Neutrophil (primary cell): Measurements from ENCODE around the gene STK11.

Source experiments
- H3K27ac ChIP-seq: fragments of 200-600 bp; sonication (generic); 2 replicates; pipeline ENCODE4 v1.5.1; 2016; ENCODE audit warnings: mild to moderate bottlenecking, moderate library complexity
- H3K27me3 ChIP-seq: fragments of 200-600 bp; sonication (generic); 2 replicates; pipeline ENCODE4 v1.6.0; 2016; ENCODE audit warnings: mild to moderate bottlenecking
- H3K36me3 ChIP-seq: fragments of 200-600 bp; sonication (generic); 2 replicates; pipeline ENCODE4 v1.5.1; 2017
- H3K4me1 ChIP-seq, 2 experiments: fragments of 200-600 bp in 1 of 2; sonication (generic) in 1 of 2; 1 replicate in 1 of 2; 2 replicates in 1 of 2; pipeline versions ENCODE4 v1.5.1 to v1.6.1; 2013 to 2016; ENCODE audit warnings: low read depth in 1 of 2, low read length in 1 of 2, mild to moderate bottlenecking in 1 of 2, moderate library complexity in 1 of 2; ENCODE audit not compliant: control insufficient read depth in 1 of 2, insufficient read depth in 1 of 2
- H3K4me3 ChIP-seq, 2 experiments: fragments of 200-600 bp in 1 of 2; sonication (generic) in 1 of 2; 1 replicate in 1 of 2; 2 replicates in 1 of 2; pipeline ENCODE4 v1.5.1; 2013 to 2016; ENCODE audit warnings: low read depth in 1 of 2, low read length in 1 of 2, mild to moderate bottlenecking in 1 of 2, moderate library complexity in 1 of 2
- H3K9me3 ChIP-seq: fragments of 200-600 bp; sonication (generic); 2 replicates; pipeline ENCODE4 v1.5.1; 2016
- TF ChIP-seq, protein P1 (sequence below): fragments of 200-600 bp; sonication (generic); IDR thresholded peaks from 2 replicates; pipeline ENCODE4 v1.5.1; 2016; ENCODE audit warnings: antibody characterized with exemption

The STK11 gene

DNA sequence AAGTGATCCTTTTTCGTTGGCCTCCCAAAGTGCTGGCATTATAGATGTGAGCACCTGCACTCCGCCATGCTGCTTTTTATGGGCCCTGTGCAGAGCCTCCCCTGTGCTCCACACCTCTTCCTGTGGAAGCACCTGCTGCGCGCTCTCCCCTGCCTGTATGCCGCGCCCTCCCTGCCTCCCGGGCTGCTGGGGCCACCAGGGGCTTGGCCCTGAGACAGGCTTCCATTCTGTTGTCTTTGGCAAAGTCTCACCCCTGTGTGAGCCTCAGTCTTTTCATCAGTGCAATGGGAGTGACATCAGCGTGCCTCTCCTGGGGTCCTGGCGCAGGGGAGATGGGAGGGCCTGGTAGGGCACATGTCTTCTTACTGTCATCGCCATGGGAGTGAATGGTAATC lies 71.0 kb downstream of the STK11 start:
- H3K9me3 ChIP-seq, result no peaks in the 10 kb centered on the region
- TF ChIP-seq, protein P1, sequence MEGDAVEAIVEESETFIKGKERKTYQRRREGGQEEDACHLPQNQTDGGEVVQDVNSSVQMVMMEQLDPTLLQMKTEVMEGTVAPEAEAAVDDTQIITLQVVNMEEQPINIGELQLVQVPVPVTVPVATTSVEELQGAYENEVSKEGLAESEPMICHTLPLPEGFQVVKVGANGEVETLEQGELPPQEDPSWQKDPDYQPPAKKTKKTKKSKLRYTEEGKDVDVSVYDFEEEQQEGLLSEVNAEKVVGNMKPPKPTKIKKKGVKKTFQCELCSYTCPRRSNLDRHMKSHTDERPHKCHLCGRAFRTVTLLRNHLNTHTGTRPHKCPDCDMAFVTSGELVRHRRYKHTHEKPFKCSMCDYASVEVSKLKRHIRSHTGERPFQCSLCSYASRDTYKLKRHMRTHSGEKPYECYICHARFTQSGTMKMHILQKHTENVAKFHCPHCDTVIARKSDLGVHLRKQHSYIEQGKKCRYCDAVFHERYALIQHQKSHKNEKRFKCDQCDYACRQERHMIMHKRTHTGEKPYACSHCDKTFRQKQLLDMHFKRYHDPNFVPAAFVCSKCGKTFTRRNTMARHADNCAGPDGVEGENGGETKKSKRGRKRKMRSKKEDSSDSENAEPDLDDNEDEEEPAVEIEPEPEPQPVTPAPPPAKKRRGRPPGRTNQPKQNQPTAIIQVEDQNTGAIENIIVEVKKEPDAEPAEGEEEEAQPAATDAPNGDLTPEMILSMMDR, result no peak
- H3K27ac ChIP-seq, result peak overlapping the region; percentile 99
- no peaks in the 10 kb centered on the region for H3K27me3 ChIP-seq
- peaks cover 43% of the 10 kb centered on the region for H3K36me3 ChIP-seq
- peak overlapping the region; percentile 80 to 82 for H3K4me3 ChIP-seq
- peaks cover 48 to 53% of the 10 kb centered on the region in 2 experiments for H3K4me1 ChIP-seq

GRCh38 chr19:1277061-1277460 lies 71.5 kb downstream of the STK11 start:
- TF ChIP-seq, protein P1, result no peak
- peaks cover 38% of the 10 kb centered on the region for H3K36me3 ChIP-seq
- H3K4me3 ChIP-seq, result no peak overlapping the region
- H3K9me3 ChIP-seq, result no peaks in the 10 kb centered on the region
- H3K4me1 ChIP-seq, result peaks cover 43 to 49% of the 10 kb centered on the region in 2 experiments
- peak overlapping the region; percentile 99 for H3K27ac ChIP-seq
- H3K27me3 ChIP-seq, result no peaks in the 10 kb centered on the region
